HUES48 (cell line): Measurements from ENCODE around the gene SOX15.
A peak's percentile ranks its signal among the peaks of the same experiment; 100 is the strongest.

Experiments
- H3K27ac ChIP-seq: one replicate; pipeline ENCODE4 v1.7.0; 2013; ENCODE audit warnings: low read depth, low read length, inconsistent platforms
- H3K27me3 ChIP-seq: 2 replicates; pipeline ENCODE4 v1.6.1; 2013; ENCODE audit warnings: mild to moderate bottlenecking, low read length; ENCODE audit not compliant: control insufficient read depth, insufficient read depth
- H3K36me3 ChIP-seq: 2 replicates; pipeline ENCODE4 v1.6.1; 2013; ENCODE audit warnings: low read length; ENCODE audit not compliant: control insufficient read depth, insufficient read depth
- H3K4me1 ChIP-seq: 2 replicates; pipeline ENCODE4 v1.6.1; 2013; ENCODE audit warnings: mild to moderate bottlenecking, low read length; ENCODE audit not compliant: control insufficient read depth, insufficient read depth
- H3K4me3 ChIP-seq: 2 replicates; pipeline ENCODE4 v1.5.1; 2013; ENCODE audit warnings: mild to moderate bottlenecking, low read depth, low read length
- H3K9ac ChIP-seq: 2 replicates; pipeline ENCODE4 v1.6.1; 2013; ENCODE audit warnings: mild to moderate bottlenecking, low read depth, low read length, moderate library complexity
- H3K9me3 ChIP-seq: 2 replicates; pipeline ENCODE4 v1.6.1; 2013; ENCODE audit warnings: low read length; ENCODE audit not compliant: control insufficient read depth, insufficient read depth

SOX15 gene

GRCh38 chr17:7582396-7583252 lies 7.3 kb downstream of the SOX15 start:
- Histone ChIP-seq H3K36me3 (peaks cover 30% of the 10 kb centered on the region), H3K9ac (peak overlapping the region; percentile 98), H3K27ac (peak overlapping the region; percentile 100), H3K27me3 (no peaks in the 10 kb centered on the region), H3K4me3 (peak overlapping the region; percentile 81), H3K4me1 (peaks cover 15% of the 10 kb centered on the region; the same call in 1 of the 2 replicates), H3K9me3 (no peaks in the 10 kb centered on the region)

- no peak overlapping the region for H3K9ac ChIP-seq
- H3K9me3 ChIP-seq: no peaks in the 10 kb centered on the region
- peak overlapping the region; percentile 50 for H3K27ac ChIP-seq
- H3K4me3 ChIP-seq: no peak overlapping the region
- no peaks in the 10 kb centered on the region for H3K27me3 ChIP-seq
- peaks cover 15% of the 10 kb centered on the region; the same call in 1 of the 2 replicates for H3K4me1 ChIP-seq
- peaks cover 37% of the 10 kb centered on the region for H3K36me3 ChIP-seq
Observed at GRCh38 chr17:7580604-7581575, 9.0 kb downstream of the SOX15 start.

GRCh38 chr17:7579834-7580603 lies 9.9 kb downstream of the SOX15 start:
- no peak overlapping the region for H3K9ac ChIP-seq
- H3K4me3 ChIP-seq: no peak overlapping the region
- H3K36me3 ChIP-seq: peaks cover 41% of the 10 kb centered on the region
- H3K9me3 ChIP-seq: no peaks in the 10 kb centered on the region
- H3K27ac ChIP-seq: peak overlapping the region; percentile 74
- H3K4me1 ChIP-seq: peaks cover 16% of the 10 kb centered on the region; the same call in 1 of the 2 replicates
- H3K27me3 ChIP-seq: no peaks in the 10 kb centered on the region

GRCh38 chr17:7579001-7579833 lies 10.7 kb downstream of the SOX15 start, which contains the start of gene CD68:
CD68 (plus strand) TSS chr17:7579638; CDS start chr17:7579678, 40 bp downstream.
- Histone ChIP-seq H3K36me3 (peaks cover 49% of the 10 kb centered on the region), H3K4me3 (no peak within 1 kb of the TSS), H3K27ac (peak within 1 kb of the TSS; percentile 74), H3K9me3 (no peaks in the 10 kb centered on the region), H3K27me3 (no peaks in the 10 kb centered on the region), H3K9ac (no peak within 1 kb of the TSS), H3K4me1 (peaks cover 20% of the 10 kb centered on the region)

GRCh38 chr17:7577327-7578199 lies 12.3 kb downstream of the SOX15 start:
- Histone ChIP-seq H3K9me3 (no peaks in the 10 kb centered on the region), H3K27ac (no peak overlapping the region), H3K36me3 (peaks cover 54% of the 10 kb centered on the region), H3K4me1 (peaks cover 10% of the 10 kb centered on the region), H3K27me3 (no peaks in the 10 kb centered on the region), H3K9ac (no peak overlapping the region), H3K4me3 (no peak overlapping the region)

- Histone ChIP-seq H3K9ac (no peak overlapping the region), H3K36me3 (peaks cover 55% of the 10 kb centered on the region), H3K9me3 (no peaks in the 10 kb centered on the region), H3K27ac (peak overlapping the region; percentile 98), H3K4me3 (no peak overlapping the region), H3K4me1 (peaks cover 8% of the 10 kb centered on the region), H3K27me3 (no peaks in the 10 kb centered on the region)
Observed at GRCh38 chr17:7576432-7576937, 13.4 kb downstream of the SOX15 start.

GRCh38 chr17:7575959-7576358 lies 13.9 kb downstream of the SOX15 start:
- peak overlapping the region; percentile 98 for H3K27ac ChIP-seq
- H3K27me3 ChIP-seq: no peaks in the 10 kb centered on the region
- peaks cover 60% of the 10 kb centered on the region for H3K36me3 ChIP-seq
- H3K9ac ChIP-seq: no peak overlapping the region
- no peaks in the 10 kb centered on the region for H3K9me3 ChIP-seq
- H3K4me3 ChIP-seq: no peak overlapping the region
- H3K4me1 ChIP-seq: peaks cover 8% of the 10 kb centered on the region

- peak overlapping the region; percentile 98 for H3K27ac ChIP-seq
- no peak overlapping the region for H3K9ac ChIP-seq
Observed at GRCh38 chr17:7575481-7575883, 14.4 kb downstream of the SOX15 start.

More at GRCh38 chr17:7575481-7575883, 14.4 kb downstream of the SOX15 start:
- Histone ChIP-seq H3K36me3 (peaks cover 65% of the 10 kb centered on the region), H3K4me1 (peaks cover 8% of the 10 kb centered on the region), H3K27me3 (no peaks in the 10 kb centered on the region), H3K9me3 (no peaks in the 10 kb centered on the region), H3K4me3 (0 out of 2 replicates have a peak overlapping the region, but pooled peaks have one; percentile 76)
